ENCODE results near the gene CBX1. TPM values are rescaled to one million over a fixed set of nuclear protein-coding genes. Genes with fewer than 3 reads are reported as not detected.
A peak's percentile ranks its signal among the peaks of the same experiment; 100 is the strongest.

Gene CBX1
- total RNA-seq, 2 experiments from 2014 or later: 63.6 to 64.8 TPM

- H3K27ac Mint-ChIP-seq: no peak overlapping the region
- DNase-seq: no peak
- no peak overlapping the region for H3K4me3 Mint-ChIP-seq
- H3K4me1 Mint-ChIP-seq: no peaks in the 10 kb centered on the region
- H3K36me3 Mint-ChIP-seq (ENCODE audit: low read depth): peaks cover 35% of the 10 kb centered on the region
- no peaks in the 10 kb centered on the region for H3K9me3 Mint-ChIP-seq
- ChIA-PET CTCF (interaction anchor here (1.0 to 1.5 kb wide), 3 partner anchors 13 to 23 kb away, joined by 3 to 6 read pairs (median 4); no protein-coding TSS in a partner anchor), POLR2A (interaction anchor here (0.7 kb wide), 1 partner anchor 17 kb away, joined by 3 read pairs; no protein-coding TSS in a partner anchor)
- no peaks in the 10 kb centered on the region for H3K27me3 Mint-ChIP-seq
These were observed 35.1 kb downstream of the CBX1 start for GRCh38 chr17:48066192-48066591.

- no peak overlapping the region for H3K27ac Mint-ChIP-seq
- ChIA-PET POLR2A (no interaction called here), CTCF (interaction anchor here (1.2 to 1.6 kb wide), 3 partner anchors 15 to 28 kb away, joined by 3 to 6 read pairs (median 6); no protein-coding TSS in a partner anchor)
- H3K4me1 Mint-ChIP-seq: peaks cover 2% of the 10 kb centered on the region
- H3K9me3 Mint-ChIP-seq: no peaks in the 10 kb centered on the region
- H3K27me3 Mint-ChIP-seq: no peaks in the 10 kb centered on the region
- peaks cover 44% of the 10 kb centered on the region for H3K36me3 Mint-ChIP-seq (ENCODE audit: low read depth)
- no peak for DNase-seq
- no peak overlapping the region for H3K4me3 Mint-ChIP-seq
These were observed 36.6 kb downstream of the CBX1 start for GRCh38 chr17:48064638-48065037.

GRCh38 chr17:48062273-48062672, 39.0 kb downstream of the CBX1 start:
- no peaks in the 10 kb centered on the region for H3K27me3 Mint-ChIP-seq
- no peak overlapping the region for H3K4me3 Mint-ChIP-seq
- H3K9me3 Mint-ChIP-seq: no peaks in the 10 kb centered on the region
- DNase-seq: no peak
- ChIA-PET POLR2A (no interaction called here), CTCF (interaction anchor here (0.5 to 1.5 kb wide), 3 partner anchors 15 to 556 kb away, joined by 3 to 5 read pairs (median 3); no protein-coding TSS in a partner anchor)
- peaks cover 54% of the 10 kb centered on the region for H3K36me3 Mint-ChIP-seq (ENCODE audit: low read depth)
- H3K4me1 Mint-ChIP-seq: peaks cover 2% of the 10 kb centered on the region
- H3K27ac Mint-ChIP-seq: no peak overlapping the region

- no peaks in the 10 kb centered on the region for H3K9me3 Mint-ChIP-seq
- peaks cover 16% of the 10 kb centered on the region for H3K4me1 Mint-ChIP-seq
- CTCF ChIA-PET: interaction anchor here (1.3 kb wide), 1 partner anchor 8 kb away, joined by 4 read pairs; no protein-coding TSS in a partner anchor
- DNase-seq: no peak
- H3K27ac Mint-ChIP-seq: no peak overlapping the region
- peaks cover 61% of the 10 kb centered on the region for H3K36me3 Mint-ChIP-seq (ENCODE audit: low read depth)
- no peak overlapping the region for H3K4me3 Mint-ChIP-seq
- H3K27me3 Mint-ChIP-seq: no peaks in the 10 kb centered on the region
- POLR2A ChIA-PET: no interaction called here
These were observed 41.0 kb downstream of the CBX1 start for GRCh38 chr17:48060249-48060648.

GRCh38 chr17:48059125-48059668, 42.1 kb downstream of the CBX1 start:
- Mint-ChIP-seq H3K4me1 (peaks cover 21% of the 10 kb centered on the region), H3K9me3 (no peaks in the 10 kb centered on the region), H3K36me3 (ENCODE audit: low read depth) (peaks cover 58% of the 10 kb centered on the region), H3K27ac (peak overlapping the region; percentile 11), H3K4me3 (no peak overlapping the region), H3K27me3 (no peaks in the 10 kb centered on the region)
- ChIA-PET CTCF (interaction anchor here (0.6 to 1.9 kb wide), 4 partner anchors 9 to 829 kb away, joined by 3 to 16 read pairs (median 5); partner anchors contain the start of gene NFE2L1), POLR2A (interaction anchor here (0.5 kb wide), 1 partner anchor 12 kb away, joined by 3 read pairs; no protein-coding TSS in a partner anchor)
- DNase-seq: no peak

- Mint-ChIP-seq H3K27ac (peak overlapping the region; percentile 11), H3K9me3 (no peaks in the 10 kb centered on the region), H3K4me1 (peaks cover 25% of the 10 kb centered on the region), H3K27me3 (no peaks in the 10 kb centered on the region), H3K4me3 (no peak overlapping the region), H3K36me3 (ENCODE audit: low read depth) (peaks cover 58% of the 10 kb centered on the region)
- DNase-seq: no peak
- ChIA-PET POLR2A (interaction anchor here (0.5 kb wide), 1 partner anchor 11 kb away, joined by 3 read pairs; no protein-coding TSS in a partner anchor), CTCF (interaction anchor here (0.6 to 1.9 kb wide), 7 partner anchors 10 to 830 kb away, joined by 3 to 16 read pairs (median 3); partner anchors contain the start of gene NFE2L1)
These were observed 42.7 kb downstream of the CBX1 start for GRCh38 chr17:48058393-48059124.

GRCh38 chr17:48057626-48058025, 43.7 kb downstream of the CBX1 start:
- Mint-ChIP-seq H3K27ac (peak overlapping the region; percentile 31), H3K36me3 (ENCODE audit: low read depth) (peaks cover 62% of the 10 kb centered on the region), H3K27me3 (no peaks in the 10 kb centered on the region), H3K4me3 (no peak overlapping the region), H3K4me1 (peaks cover 32% of the 10 kb centered on the region), H3K9me3 (no peaks in the 10 kb centered on the region)
- DNase-seq: no peak
- ChIA-PET CTCF (interaction anchor here (0.5 to 1.9 kb wide), 8 partner anchors 9 to 535 kb away, joined by 3 to 16 read pairs (median 3); partner anchors contain the start of gene NFE2L1), POLR2A (no interaction called here)

GRCh38 chr17:48056879-48057278, 44.4 kb downstream of the CBX1 start:
- ChIA-PET POLR2A (no interaction called here), CTCF (interaction anchor here (1.0 to 1.9 kb wide), 4 partner anchors 9 to 30 kb away, joined by 3 to 6 read pairs (median 4); no protein-coding TSS in a partner anchor)
- Mint-ChIP-seq H3K4me1 (peaks cover 40% of the 10 kb centered on the region), H3K4me3 (no peak overlapping the region), H3K36me3 (ENCODE audit: low read depth) (peaks cover 61% of the 10 kb centered on the region), H3K27ac (no peak overlapping the region), H3K27me3 (no peaks in the 10 kb centered on the region), H3K9me3 (no peaks in the 10 kb centered on the region)
- DNase-seq: no peak

- POLR2A ChIA-PET: interaction anchor here (1.0 kb wide), 1 partner anchor 12 kb away, joined by 3 read pairs; no protein-coding TSS in a partner anchor
- no peak for DNase-seq
- Mint-ChIP-seq H3K9me3 (no peaks in the 10 kb centered on the region), H3K36me3 (ENCODE audit: low read depth) (peaks cover 61% of the 10 kb centered on the region), H3K4me1 (peaks cover 46% of the 10 kb centered on the region), H3K27ac (no peak overlapping the region), H3K4me3 (no peak overlapping the region), H3K27me3 (no peaks in the 10 kb centered on the region)
- CTCF ChIA-PET: interaction anchor here (1.0 to 1.8 kb wide), 4 partner anchors 9 to 30 kb away, joined by 3 to 5 read pairs (median 4); no protein-coding TSS in a partner anchor
These were observed 45.0 kb downstream of the CBX1 start for GRCh38 chr17:48056246-48056745.

- Mint-ChIP-seq H3K27me3 (no peaks in the 10 kb centered on the region), H3K4me1 (peaks cover 52% of the 10 kb centered on the region), H3K4me3 (no peak overlapping the region), H3K27ac (peak overlapping the region; percentile 55), H3K9me3 (no peaks in the 10 kb centered on the region), H3K36me3 (ENCODE audit: low read depth) (peaks cover 64% of the 10 kb centered on the region)
- ChIA-PET POLR2A (interaction anchor here (1.0 kb wide), 1 partner anchor 13 kb away, joined by 3 read pairs; no protein-coding TSS in a partner anchor), CTCF (interaction anchor here (1.4 to 1.8 kb wide), 4 partner anchors 12 to 29 kb away, joined by 3 to 6 read pairs (median 4); no protein-coding TSS in a partner anchor)
- DNase-seq: no peak
These were observed 45.6 kb downstream of the CBX1 start for GRCh38 chr17:48055531-48056245.

- CTCF ChIA-PET: interaction anchor here (0.6 to 1.6 kb wide), 2 partner anchors 13 to 23 kb away, joined by 4 to 6 read pairs; no protein-coding TSS in a partner anchor
These were observed 46.8 kb downstream of the CBX1 start for GRCh38 chr17:48054238-48055185.

More at GRCh38 chr17:48054238-48055185, 46.8 kb downstream of the CBX1 start:
- peak overlapping the region; percentile 55 for H3K27ac Mint-ChIP-seq
- no peak overlapping the region for H3K4me3 Mint-ChIP-seq
- POLR2A ChIA-PET: no interaction called here
- no peaks in the 10 kb centered on the region for H3K9me3 Mint-ChIP-seq
- peaks cover 62% of the 10 kb centered on the region for H3K4me1 Mint-ChIP-seq
- DNase-seq: no peak
- H3K27me3 Mint-ChIP-seq: no peaks in the 10 kb centered on the region
- peaks cover 62% of the 10 kb centered on the region for H3K36me3 Mint-ChIP-seq (ENCODE audit: low read depth)

Data from activated CD4-positive, alpha-beta T cell treated with anti-CD3 and anti-CD28 coated beads, Interleukin-2, amount 10 ng/mL, durations not matched to agents 7 days and 5 days (primary cell).